ENCODE results near the gene CYP3A4.
"Not testable (repeated sequence)": the region's sequence is repeated elsewhere in the genome, so short reads cannot be mapped to it uniquely, and the experiment has no call there.

CYP3A4 gene

GRCh38 chr7:99805641-99806040 is 21.7 kb upstream of the CYP3A4 start:
- H3K9me3 ChIP-seq (ENCODE audit: insufficient read depth, low read length), result peaks cover 20% of the 10 kb centered on the region; the same call in 1 of the 2 replicates
- no peak for DNase-seq (ENCODE audit: low read depth, low spot score)
- H3K36me3 ChIP-seq (ENCODE audit: insufficient read depth, insufficient read length, low read length), result no peaks in the 10 kb centered on the region
- no peaks in the 10 kb centered on the region for H3K27me3 ChIP-seq (ENCODE audit: insufficient read depth, insufficient read length)
- H3K4me1 ChIP-seq (ENCODE audit: insufficient read depth, insufficient read length), result no peaks in the 10 kb centered on the region
- TF ChIP-seq YY1 (IDR thresholded peaks at IDR 0.05; ENCODE audit: insufficient read depth, insufficient read length), result no peak
- H3K9ac ChIP-seq (ENCODE audit: insufficient read length, low read depth), result no peak overlapping the region
- no peak overlapping the region for H3K4me3 ChIP-seq (ENCODE audit: insufficient read length, low read depth)

DNA sequence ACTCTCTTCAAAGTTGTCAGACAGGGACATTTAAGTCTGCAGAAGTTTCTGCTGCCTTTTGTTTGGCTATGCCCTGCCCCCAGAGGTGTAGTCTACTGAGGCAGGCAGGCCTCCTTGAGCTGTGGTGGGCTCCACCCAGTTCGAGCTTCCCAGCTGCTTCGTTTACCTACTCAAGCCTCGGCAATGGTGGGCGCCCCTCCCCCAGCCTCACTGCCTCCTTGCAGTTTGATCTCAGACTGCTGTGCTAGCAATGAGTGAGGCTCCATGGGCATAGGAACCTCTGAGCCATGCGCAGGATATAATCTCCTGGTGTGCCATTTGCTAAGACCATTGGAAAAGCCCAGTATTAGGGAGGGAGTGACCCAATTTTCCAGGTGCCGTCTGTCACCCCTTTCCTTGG is 19.1 kb upstream of the CYP3A4 start:
- DNase-seq (ENCODE audit: low read depth, low spot score); H3K27me3 ChIP-seq (ENCODE audit: insufficient read depth, insufficient read length); H3K36me3 ChIP-seq (ENCODE audit: insufficient read depth, insufficient read length, low read length); H3K9ac ChIP-seq (ENCODE audit: insufficient read length, low read depth); H3K4me1 ChIP-seq (ENCODE audit: insufficient read depth, insufficient read length); H3K4me3 ChIP-seq (ENCODE audit: insufficient read length, low read depth): not testable (repeated sequence)
- peaks cover 13% of the 10 kb centered on the region; the same call in 1 of the 2 replicates for H3K9me3 ChIP-seq (ENCODE audit: insufficient read depth, low read length)

GRCh38 chr7:99801407-99801806 is 17.4 kb upstream of the CYP3A4 start:
- not testable (repeated sequence) for H3K4me3 ChIP-seq (ENCODE audit: insufficient read length, low read depth); H3K9ac ChIP-seq (ENCODE audit: insufficient read length, low read depth); H3K36me3 ChIP-seq (ENCODE audit: insufficient read depth, insufficient read length, low read length); H3K9me3 ChIP-seq (ENCODE audit: insufficient read depth, low read length); DNase-seq (ENCODE audit: low read depth, low spot score); H3K27me3 ChIP-seq (ENCODE audit: insufficient read depth, insufficient read length); H3K4me1 ChIP-seq (ENCODE audit: insufficient read depth, insufficient read length)

DNA sequence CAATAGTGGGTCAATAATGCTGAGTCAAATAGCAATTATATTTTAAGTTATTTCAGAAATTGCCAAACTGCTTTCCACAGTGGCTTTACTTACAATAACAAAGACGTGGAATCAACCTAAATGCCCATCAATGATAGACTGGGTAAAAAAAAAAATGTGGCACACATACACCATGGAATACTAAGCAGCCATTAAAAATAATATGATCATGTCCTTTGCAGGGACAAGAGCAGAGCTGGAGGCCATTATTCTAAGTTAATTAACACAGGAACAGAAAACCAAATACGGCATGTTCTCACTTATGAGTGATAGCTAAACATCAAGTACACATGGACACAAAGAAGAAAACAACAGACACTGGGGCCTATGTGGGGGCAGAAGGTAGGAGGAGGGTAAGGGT is 15.0 kb upstream of the CYP3A4 start:
- no peaks in the 10 kb centered on the region for H3K4me1 ChIP-seq (ENCODE audit: insufficient read depth, insufficient read length)
- TF ChIP-seq SUZ12 (IDR thresholded peaks at IDR 0.05; ENCODE audit: extremely low read depth, insufficient read depth, insufficient read length) (no peak), ZNF274 (IDR thresholded peaks at IDR 0.05; ENCODE audit: low read depth, low read length) (no peak), YY1 (IDR thresholded peaks at IDR 0.05; ENCODE audit: insufficient read depth, insufficient read length) (no peak)
- H3K9ac ChIP-seq (ENCODE audit: insufficient read length, low read depth), result no peak overlapping the region
- no peak for DNase-seq (ENCODE audit: low read depth, low spot score)
- H3K36me3 ChIP-seq (ENCODE audit: insufficient read depth, insufficient read length, low read length), result no peaks in the 10 kb centered on the region
- peaks cover 10% of the 10 kb centered on the region; the same call in 1 of the 2 replicates for H3K9me3 ChIP-seq (ENCODE audit: insufficient read depth, low read length)
- no peak overlapping the region for H3K4me3 ChIP-seq (ENCODE audit: insufficient read length, low read depth)
- no peaks in the 10 kb centered on the region for H3K27me3 ChIP-seq (ENCODE audit: insufficient read depth, insufficient read length)

DNA sequence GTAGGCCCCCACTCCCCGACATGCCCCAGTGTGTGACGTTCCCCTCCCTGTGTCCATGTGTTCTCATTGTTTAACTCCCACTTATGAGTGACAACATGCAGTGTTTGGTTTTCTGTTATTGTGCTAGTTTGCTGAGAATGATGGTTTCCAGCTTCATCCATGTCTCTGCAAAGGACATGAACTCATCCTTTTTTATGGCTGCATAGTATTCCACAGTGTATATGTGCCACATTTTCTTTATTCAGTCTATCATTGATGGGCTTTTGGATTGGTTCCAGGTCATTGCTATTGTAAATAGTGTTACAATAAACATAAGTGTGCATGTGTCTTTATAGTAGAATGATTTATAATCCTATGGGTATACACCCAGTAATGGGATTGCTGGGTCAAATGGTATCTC is 11.9 kb upstream of the CYP3A4 start:
- not testable (repeated sequence) for H3K9ac ChIP-seq (ENCODE audit: insufficient read length, low read depth); H3K4me3 ChIP-seq (ENCODE audit: insufficient read length, low read depth); DNase-seq (ENCODE audit: low read depth, low spot score); H3K4me1 ChIP-seq (ENCODE audit: insufficient read depth, insufficient read length); H3K9me3 ChIP-seq (ENCODE audit: insufficient read depth, low read length); H3K27me3 ChIP-seq (ENCODE audit: insufficient read depth, insufficient read length); H3K36me3 ChIP-seq (ENCODE audit: insufficient read depth, insufficient read length, low read length)

GRCh38 chr7:99794585-99795502 is 10.9 kb upstream of the CYP3A4 start:
- no peaks in the 10 kb centered on the region for H3K36me3 ChIP-seq (ENCODE audit: insufficient read depth, insufficient read length, low read length)
- no peaks in the 10 kb centered on the region for H3K9me3 ChIP-seq (ENCODE audit: insufficient read depth, low read length)
- no peak overlapping the region for H3K9ac ChIP-seq (ENCODE audit: insufficient read length, low read depth)
- no peak overlapping the region for H3K4me3 ChIP-seq (ENCODE audit: insufficient read length, low read depth)
- no peak for DNase-seq (ENCODE audit: low read depth, low spot score)
- no peaks in the 10 kb centered on the region for H3K27me3 ChIP-seq (ENCODE audit: insufficient read depth, insufficient read length)
- TF ChIP-seq SUZ12 (IDR thresholded peaks at IDR 0.05; ENCODE audit: extremely low read depth, insufficient read depth, insufficient read length) (no peak), YY1 (IDR thresholded peaks at IDR 0.05; ENCODE audit: insufficient read depth, insufficient read length) (no peak), ZNF274 (IDR thresholded peaks at IDR 0.05; ENCODE audit: low read depth, low read length) (no peak)
- H3K4me1 ChIP-seq (ENCODE audit: insufficient read depth, insufficient read length), result no peaks in the 10 kb centered on the region

DNA sequence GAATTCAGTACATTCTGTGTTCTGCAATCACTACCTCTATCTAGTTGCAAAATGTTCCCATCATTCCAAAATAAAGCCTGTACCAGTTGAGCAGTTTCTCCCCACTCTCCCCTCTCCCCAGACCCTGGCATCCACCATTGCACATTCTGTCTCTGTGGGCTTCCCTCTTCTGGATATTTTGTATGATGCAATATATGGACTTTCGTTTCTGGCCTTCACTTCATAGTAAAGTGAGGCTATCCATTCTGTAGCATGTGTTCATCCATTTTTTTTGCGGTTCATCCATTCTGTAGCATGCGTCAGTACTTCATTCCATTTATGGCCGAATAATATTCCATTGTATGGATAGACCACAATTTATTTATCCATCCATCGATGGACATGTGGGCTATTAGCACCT is 9.5 kb upstream of the CYP3A4 start:
- Histone ChIP-seq H3K4me3 (ENCODE audit: insufficient read length, low read depth) (no peak overlapping the region), H3K9me3 (ENCODE audit: insufficient read depth, low read length) (no peaks in the 10 kb centered on the region), H3K4me1 (ENCODE audit: insufficient read depth, insufficient read length) (no peaks in the 10 kb centered on the region), H3K9ac (ENCODE audit: insufficient read length, low read depth) (no peak overlapping the region), H3K27me3 (ENCODE audit: insufficient read depth, insufficient read length) (no peaks in the 10 kb centered on the region), H3K36me3 (ENCODE audit: insufficient read depth, insufficient read length, low read length) (no peaks in the 10 kb centered on the region)
- DNase-seq (ENCODE audit: low read depth, low spot score), result no peak
- no peak for TF ChIP-seq YY1 (IDR thresholded peaks at IDR 0.05; ENCODE audit: insufficient read depth, insufficient read length)

GRCh38 chr7:99792967-99793366 is 9.0 kb upstream of the CYP3A4 start:
- H3K27me3 ChIP-seq (ENCODE audit: insufficient read depth, insufficient read length), result no peaks in the 10 kb centered on the region
- no peak for DNase-seq (ENCODE audit: low read depth, low spot score)
- no peaks in the 10 kb centered on the region for H3K4me1 ChIP-seq (ENCODE audit: insufficient read depth, insufficient read length)
- no peaks in the 10 kb centered on the region for H3K9me3 ChIP-seq (ENCODE audit: insufficient read depth, low read length)
- H3K36me3 ChIP-seq (ENCODE audit: insufficient read depth, insufficient read length, low read length), result no peaks in the 10 kb centered on the region
- H3K9ac ChIP-seq (ENCODE audit: insufficient read length, low read depth), result no peak overlapping the region
- TF ChIP-seq ZNF274 (IDR thresholded peaks at IDR 0.05; ENCODE audit: low read depth, low read length) (no peak), YY1 (IDR thresholded peaks at IDR 0.05; ENCODE audit: insufficient read depth, insufficient read length) (no peak), SUZ12 (IDR thresholded peaks at IDR 0.05; ENCODE audit: extremely low read depth, insufficient read depth, insufficient read length) (no peak)
- H3K4me3 ChIP-seq (ENCODE audit: insufficient read length, low read depth), result no peak overlapping the region

All from NT2/D1 (cell line).